ENCODE results near the gene SLC1A3.

SLC1A3 gene

DNA sequence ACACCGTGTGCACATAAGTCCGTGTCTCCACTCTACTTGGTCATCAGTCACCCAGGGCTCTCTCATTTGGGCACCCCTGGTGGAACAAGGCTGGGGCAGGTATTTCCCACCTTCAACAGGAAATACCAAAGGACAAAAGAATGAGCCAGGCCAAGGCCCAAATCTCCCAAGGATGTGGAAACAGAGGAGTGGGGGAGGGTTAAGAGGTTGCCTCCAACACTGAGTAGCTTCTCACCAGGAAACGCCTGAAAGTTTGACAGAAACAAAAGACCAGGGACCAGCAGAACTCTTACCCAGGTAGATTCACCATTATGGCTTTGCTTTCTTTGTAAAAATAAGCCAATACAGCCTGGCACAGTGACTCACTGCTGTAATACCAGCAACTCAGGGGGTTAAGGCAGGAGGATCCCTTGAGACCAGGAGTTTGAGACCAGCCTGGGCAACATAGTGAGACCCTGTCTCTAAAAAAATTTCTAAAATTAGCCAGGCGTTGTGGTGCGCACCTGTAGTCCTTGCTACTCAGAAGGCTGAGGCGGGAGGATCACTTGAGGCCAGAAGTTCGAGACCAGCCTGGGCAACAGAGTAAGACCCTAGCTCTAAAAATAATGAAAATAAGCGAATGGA is 12.7 kb downstream of the SLC1A3 start:
- Histone ChIP-seq H3K36me3 (ENCODE audit: insufficient read depth, low read length) (no peaks in the 10 kb centered on the region), H3K9ac (ENCODE audit: low read length) (no peak overlapping the region), H3K27me3 (ENCODE audit: control insufficient read depth in 1 of 2, insufficient read depth in 2 of 2, low read length in 2 of 2) (no peaks in the 10 kb centered on the region), H3K4me3 (ENCODE audit: low read depth in 1 of 2, low read length in 2 of 2) (no peak overlapping the region), H3K4me1 (ENCODE audit: insufficient read depth, low read length) (no peaks in the 10 kb centered on the region), H3K27ac (ENCODE audit: low read depth, low read length) (no peak overlapping the region), H3K9me3 (ENCODE audit: low read length) (no peaks in the 10 kb centered on the region)

GRCh38 chr5:36621985-36622384 is 15.6 kb downstream of the SLC1A3 start:
- Histone ChIP-seq H3K9ac (ENCODE audit: low read length) (no peak overlapping the region), H3K9me3 (ENCODE audit: low read length) (no peaks in the 10 kb centered on the region), H3K4me3 (ENCODE audit: low read depth in 1 of 2, low read length in 2 of 2) (no peak overlapping the region), H3K27ac (ENCODE audit: low read depth, low read length) (no peak overlapping the region), H3K27me3 (ENCODE audit: control insufficient read depth in 1 of 2, insufficient read depth in 2 of 2, low read length in 2 of 2) (no peaks in the 10 kb centered on the region), H3K4me1 (ENCODE audit: insufficient read depth, low read length) (no peaks in the 10 kb centered on the region), H3K36me3 (ENCODE audit: insufficient read depth, low read length) (no peaks in the 10 kb centered on the region)

- H3K4me3 ChIP-seq (ENCODE audit: low read depth in 1 of 2, low read length in 2 of 2), result no peak overlapping the region
- H3K36me3 ChIP-seq (ENCODE audit: insufficient read depth, low read length), result no peaks in the 10 kb centered on the region
- H3K27ac ChIP-seq (ENCODE audit: low read depth, low read length), result no peak overlapping the region
- no peaks in the 10 kb centered on the region for H3K9me3 ChIP-seq (ENCODE audit: low read length)
- H3K27me3 ChIP-seq (ENCODE audit: control insufficient read depth in 1 of 2, insufficient read depth in 2 of 2, low read length in 2 of 2), result no peaks in the 10 kb centered on the region
- no peaks in the 10 kb centered on the region for H3K4me1 ChIP-seq (ENCODE audit: insufficient read depth, low read length)
- no peak overlapping the region for H3K9ac ChIP-seq (ENCODE audit: low read length)
Observed at GRCh38 chr5:36623832-36624231, 17.4 kb downstream of the SLC1A3 start.

- Histone ChIP-seq H3K27ac (ENCODE audit: low read depth, low read length) (no peak overlapping the region), H3K9me3 (ENCODE audit: low read length) (no peaks in the 10 kb centered on the region), H3K36me3 (ENCODE audit: insufficient read depth, low read length) (no peaks in the 10 kb centered on the region), H3K4me3 (ENCODE audit: low read depth in 1 of 2, low read length in 2 of 2) (no peak overlapping the region), H3K4me1 (ENCODE audit: insufficient read depth, low read length) (no peaks in the 10 kb centered on the region), H3K27me3 (ENCODE audit: control insufficient read depth in 1 of 2, insufficient read depth in 2 of 2, low read length in 2 of 2) (no peaks in the 10 kb centered on the region), H3K9ac (ENCODE audit: low read length) (no peak overlapping the region)
Observed at GRCh38 chr5:36624277-36624676, 17.9 kb downstream of the SLC1A3 start.

GRCh38 chr5:36628695-36629094 is 22.3 kb downstream of the SLC1A3 start:
- H3K36me3 ChIP-seq (ENCODE audit: insufficient read depth, low read length), result no peaks in the 10 kb centered on the region
- H3K9me3 ChIP-seq (ENCODE audit: low read length), result no peaks in the 10 kb centered on the region
- no peak overlapping the region for H3K4me3 ChIP-seq (ENCODE audit: low read depth in 1 of 2, low read length in 2 of 2)
- H3K27me3 ChIP-seq (ENCODE audit: control insufficient read depth in 1 of 2, insufficient read depth in 2 of 2, low read length in 2 of 2), result no peaks in the 10 kb centered on the region
- H3K9ac ChIP-seq (ENCODE audit: low read length), result no peak overlapping the region
- H3K27ac ChIP-seq (ENCODE audit: low read depth, low read length), result no peak overlapping the region
- H3K4me1 ChIP-seq (ENCODE audit: insufficient read depth, low read length), result no peaks in the 10 kb centered on the region

DNA sequence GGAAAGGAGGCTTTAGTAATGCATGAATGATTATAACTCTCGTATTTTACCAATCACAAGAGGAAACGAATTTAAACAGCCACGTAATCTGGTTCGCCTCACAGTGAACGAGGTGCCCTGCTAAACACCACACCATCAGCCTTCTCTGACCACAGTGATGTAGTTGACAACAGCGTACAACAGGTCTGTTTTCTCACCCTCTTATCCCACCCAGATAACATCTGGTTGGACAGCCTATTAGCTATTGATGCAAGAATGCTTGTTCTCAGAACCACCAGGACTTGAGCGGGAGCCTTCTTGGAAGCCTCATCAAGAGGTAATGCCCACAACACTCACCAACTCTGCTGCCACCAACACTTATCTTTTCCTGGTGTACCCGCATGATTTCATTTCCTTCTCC is 23.3 kb downstream of the SLC1A3 start:
- H3K27me3 ChIP-seq (ENCODE audit: control insufficient read depth in 1 of 2, insufficient read depth in 2 of 2, low read length in 2 of 2), result no peaks in the 10 kb centered on the region
- no peak overlapping the region for H3K9ac ChIP-seq (ENCODE audit: low read length)
- H3K4me3 ChIP-seq (ENCODE audit: low read depth in 1 of 2, low read length in 2 of 2), result no peak overlapping the region
- H3K36me3 ChIP-seq (ENCODE audit: insufficient read depth, low read length), result no peaks in the 10 kb centered on the region
- H3K4me1 ChIP-seq (ENCODE audit: insufficient read depth, low read length), result no peaks in the 10 kb centered on the region
- H3K9me3 ChIP-seq (ENCODE audit: low read length), result no peaks in the 10 kb centered on the region
- no peak overlapping the region for H3K27ac ChIP-seq (ENCODE audit: low read depth, low read length)

DNA sequence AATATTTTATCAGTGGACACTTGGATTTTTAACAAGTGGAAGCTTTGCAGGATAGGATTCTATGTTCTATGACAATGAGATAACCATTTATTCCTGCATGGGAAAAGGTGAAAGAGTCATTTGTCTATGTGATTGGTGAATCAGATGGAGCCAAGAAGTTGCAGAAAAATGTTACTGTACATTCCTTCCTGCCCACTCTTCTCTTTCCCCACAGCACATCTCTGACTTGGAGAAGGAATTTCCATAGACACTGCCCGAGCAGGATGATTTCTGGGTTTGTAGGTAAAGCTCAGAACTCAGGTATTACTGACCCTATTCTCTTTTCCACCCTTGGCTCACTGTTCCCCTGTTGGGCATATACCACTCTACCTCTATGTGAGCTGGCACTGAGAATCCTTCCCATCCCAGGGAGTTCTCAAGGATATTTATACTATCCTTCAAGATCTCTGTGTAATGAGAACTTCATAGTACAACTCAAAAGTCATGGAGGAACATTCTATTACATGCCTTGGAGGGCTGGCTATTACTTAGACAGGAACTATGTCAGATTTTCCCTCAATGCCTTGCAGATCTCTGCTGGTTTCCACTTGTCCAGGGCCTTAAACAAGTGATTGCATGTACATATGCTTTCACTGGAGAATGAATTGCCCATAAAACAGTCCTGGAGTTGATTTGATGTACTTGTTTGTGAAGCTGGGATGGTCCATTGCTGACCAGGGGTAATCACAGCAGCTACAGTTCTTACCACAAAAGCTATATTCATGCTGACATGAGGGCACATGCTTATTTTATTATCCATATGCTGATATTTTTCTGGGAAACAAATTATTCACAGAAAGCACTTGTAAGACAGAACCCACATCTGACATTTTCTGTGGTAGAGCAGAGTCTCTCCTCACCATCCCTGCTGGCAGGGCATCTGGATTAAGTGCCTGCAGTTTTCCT is 24.1 kb downstream of the SLC1A3 start:
- Histone ChIP-seq H3K36me3 (ENCODE audit: insufficient read depth, low read length) (no peaks in the 10 kb centered on the region), H3K4me3 (ENCODE audit: low read depth in 1 of 2, low read length in 2 of 2) (no peak overlapping the region), H3K27ac (ENCODE audit: low read depth, low read length) (no peak overlapping the region), H3K4me1 (ENCODE audit: insufficient read depth, low read length) (no peaks in the 10 kb centered on the region), H3K9ac (ENCODE audit: low read length) (no peak overlapping the region), H3K27me3 (ENCODE audit: control insufficient read depth in 1 of 2, insufficient read depth in 2 of 2, low read length in 2 of 2) (no peaks in the 10 kb centered on the region), H3K9me3 (ENCODE audit: low read length) (no peaks in the 10 kb centered on the region)

- Histone ChIP-seq H3K9ac (ENCODE audit: low read length) (no peak overlapping the region), H3K27ac (ENCODE audit: low read depth, low read length) (no peak overlapping the region), H3K4me3 (ENCODE audit: low read depth in 1 of 2, low read length in 2 of 2) (no peak overlapping the region), H3K4me1 (ENCODE audit: insufficient read depth, low read length) (no peaks in the 10 kb centered on the region), H3K27me3 (ENCODE audit: control insufficient read depth in 1 of 2, insufficient read depth in 2 of 2, low read length in 2 of 2) (no peaks in the 10 kb centered on the region), H3K36me3 (ENCODE audit: insufficient read depth, low read length) (no peaks in the 10 kb centered on the region), H3K9me3 (ENCODE audit: low read length) (no peaks in the 10 kb centered on the region)
Observed at GRCh38 chr5:36631154-36631553, 24.7 kb downstream of the SLC1A3 start.

GRCh38 chr5:36631620-36632362 is 25.4 kb downstream of the SLC1A3 start:
- Histone ChIP-seq H3K36me3 (ENCODE audit: insufficient read depth, low read length) (no peaks in the 10 kb centered on the region), H3K27me3 (ENCODE audit: control insufficient read depth in 1 of 2, insufficient read depth in 2 of 2, low read length in 2 of 2) (no peaks in the 10 kb centered on the region), H3K4me1 (ENCODE audit: insufficient read depth, low read length) (no peaks in the 10 kb centered on the region), H3K9me3 (ENCODE audit: low read length) (no peaks in the 10 kb centered on the region), H3K27ac (ENCODE audit: low read depth, low read length) (no peak overlapping the region), H3K4me3 (ENCODE audit: low read depth in 1 of 2, low read length in 2 of 2) (no peak overlapping the region), H3K9ac (ENCODE audit: low read length) (no peak overlapping the region)

DNA sequence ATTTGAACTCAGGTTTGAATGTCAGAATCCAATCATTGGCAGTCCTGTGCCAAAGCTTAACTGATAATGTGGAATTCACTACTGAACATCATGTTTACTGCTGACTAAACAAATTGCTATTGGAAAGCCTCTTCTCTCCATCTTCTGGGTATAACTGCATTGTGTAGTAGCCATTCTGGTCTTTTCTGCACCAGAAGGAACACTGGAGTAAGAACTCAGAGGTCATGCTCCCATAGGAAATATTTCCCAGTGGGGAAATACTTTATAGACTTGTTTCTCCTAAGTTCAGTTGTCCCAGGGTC is 25.9 kb downstream of the SLC1A3 start:
- no peaks in the 10 kb centered on the region for H3K4me1 ChIP-seq (ENCODE audit: insufficient read depth, low read length)
- H3K27ac ChIP-seq (ENCODE audit: low read depth, low read length), result no peak overlapping the region
- no peaks in the 10 kb centered on the region for H3K36me3 ChIP-seq (ENCODE audit: insufficient read depth, low read length)
- H3K4me3 ChIP-seq (ENCODE audit: low read depth in 1 of 2, low read length in 2 of 2), result no peak overlapping the region
- no peak overlapping the region for H3K9ac ChIP-seq (ENCODE audit: low read length)
- no peaks in the 10 kb centered on the region for H3K27me3 ChIP-seq (ENCODE audit: control insufficient read depth in 1 of 2, insufficient read depth in 2 of 2, low read length in 2 of 2)
- no peaks in the 10 kb centered on the region for H3K9me3 ChIP-seq (ENCODE audit: low read length)

GRCh38 chr5:36635721-36636390 is 29.4 kb downstream of the SLC1A3 start:
- Histone ChIP-seq H3K4me1 (ENCODE audit: insufficient read depth, low read length) (no peaks in the 10 kb centered on the region), H3K36me3 (ENCODE audit: insufficient read depth, low read length) (no peaks in the 10 kb centered on the region), H3K9ac (ENCODE audit: low read length) (no peak overlapping the region), H3K27me3 (ENCODE audit: control insufficient read depth in 1 of 2, insufficient read depth in 2 of 2, low read length in 2 of 2) (no peaks in the 10 kb centered on the region), H3K9me3 (ENCODE audit: low read length) (no peaks in the 10 kb centered on the region), H3K27ac (ENCODE audit: low read depth, low read length) (no peak overlapping the region), H3K4me3 (ENCODE audit: low read depth in 1 of 2, low read length in 2 of 2) (no peak overlapping the region)

Measured in muscle layer of colon (tissue), 2 donors.